Mucosa of stomach (tissue), 1 donor: ENCODE measurements around the gene ABCG5.

Experiments
- H3K27me3 ChIP-seq: one replicate; pipeline ENCODE4 v1.7.0; 2013; ENCODE audit warnings: mild to moderate bottlenecking, low read length; ENCODE audit not compliant: control insufficient read depth, insufficient read depth
- H3K36me3 ChIP-seq: one replicate; pipeline ENCODE4 v1.7.0; 2013; ENCODE audit warnings: low read length; ENCODE audit not compliant: control insufficient read depth, insufficient read depth
- H3K4me1 ChIP-seq: one replicate; pipeline ENCODE4 v1.7.0; 2013; ENCODE audit warnings: mild to moderate bottlenecking, low read length; ENCODE audit not compliant: control insufficient read depth, insufficient read depth
- H3K4me3 ChIP-seq: one replicate; pipeline ENCODE4 v1.7.0; 2013; ENCODE audit warnings: low read length
- H3K9ac ChIP-seq: one replicate; pipeline ENCODE4 v1.7.0; 2013; ENCODE audit warnings: mild to moderate bottlenecking, low read length, moderate library complexity
- H3K9me3 ChIP-seq: one replicate; pipeline ENCODE4 v1.7.0; 2013; ENCODE audit warnings: mild to moderate bottlenecking, low read length, moderate library complexity; ENCODE audit not compliant: control insufficient read depth
- donor health status: Pancreatic carcinoma.

The ABCG5 gene

DNA sequence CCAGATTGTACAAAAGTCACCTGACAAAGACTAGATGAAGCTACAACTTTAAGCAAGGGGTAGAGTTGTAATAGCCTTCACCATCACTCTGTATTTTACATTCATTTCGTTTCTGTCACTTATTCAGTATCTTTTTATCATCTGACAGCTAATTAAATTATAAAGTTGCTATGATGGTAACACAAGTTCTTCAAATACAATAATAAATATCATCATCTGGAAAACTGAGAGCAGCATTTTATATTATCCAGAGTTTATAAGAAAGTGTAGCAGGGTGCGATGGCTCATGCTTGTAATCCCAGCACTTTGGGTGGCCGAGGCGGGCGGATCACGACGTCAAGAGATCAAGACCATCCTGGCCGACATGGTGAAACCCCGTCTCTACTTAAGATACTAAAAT lies 43.7 kb downstream of the ABCG5 start:
- Histone ChIP-seq H3K36me3 (no peaks in the 10 kb centered on the region), H3K9me3 (no peaks in the 10 kb centered on the region), H3K4me1 (no peaks in the 10 kb centered on the region), H3K27me3 (no peaks in the 10 kb centered on the region), H3K4me3 (no peak overlapping the region), H3K9ac (no peak overlapping the region)

- H3K36me3 ChIP-seq, result no peaks in the 10 kb centered on the region
- H3K9ac ChIP-seq, result no peak overlapping the region
- H3K9me3 ChIP-seq, result no peaks in the 10 kb centered on the region
- no peak overlapping the region for H3K4me3 ChIP-seq
- H3K4me1 ChIP-seq, result no peaks in the 10 kb centered on the region
- H3K27me3 ChIP-seq, result no peaks in the 10 kb centered on the region
These were observed 46.0 kb downstream of the ABCG5 start for GRCh38 chr2:43792653-43793052.

GRCh38 chr2:43791035-43791765 lies 47.4 kb downstream of the ABCG5 start:
- no peak overlapping the region for H3K4me3 ChIP-seq
- H3K27me3 ChIP-seq, result no peaks in the 10 kb centered on the region
- H3K4me1 ChIP-seq, result no peaks in the 10 kb centered on the region
- H3K9me3 ChIP-seq, result no peaks in the 10 kb centered on the region
- H3K9ac ChIP-seq, result no peak overlapping the region
- no peaks in the 10 kb centered on the region for H3K36me3 ChIP-seq

DNA sequence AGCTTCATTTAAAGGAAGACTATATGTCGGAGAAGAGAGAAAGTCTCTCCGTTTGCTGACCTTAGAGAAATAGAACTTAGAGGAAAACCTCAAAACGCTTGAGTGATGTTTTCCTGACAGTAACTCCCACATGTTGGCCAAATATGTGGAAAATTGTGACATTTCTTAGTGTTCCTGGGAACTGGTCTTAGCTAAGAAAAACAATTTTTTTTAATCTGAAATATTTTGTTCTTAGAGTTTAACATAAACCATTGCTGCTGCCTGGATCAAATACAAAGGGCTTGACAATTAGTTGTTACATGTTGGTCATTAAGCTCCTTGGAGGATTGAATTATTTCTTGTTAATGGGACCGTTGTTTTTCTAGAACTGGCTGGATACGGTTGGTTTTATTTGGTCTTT lies 48.5 kb downstream of the ABCG5 start:
- Histone ChIP-seq H3K9ac (no peak overlapping the region), H3K27me3 (no peaks in the 10 kb centered on the region), H3K4me3 (no peak overlapping the region), H3K36me3 (no peaks in the 10 kb centered on the region), H3K9me3 (no peaks in the 10 kb centered on the region), H3K4me1 (no peaks in the 10 kb centered on the region)

- H3K27me3 ChIP-seq, result no peaks in the 10 kb centered on the region
- no peaks in the 10 kb centered on the region for H3K4me1 ChIP-seq
- no peaks in the 10 kb centered on the region for H3K9me3 ChIP-seq
- no peaks in the 10 kb centered on the region for H3K36me3 ChIP-seq
- H3K9ac ChIP-seq, result no peak overlapping the region
- no peak overlapping the region for H3K4me3 ChIP-seq
These were observed 50.0 kb downstream of the ABCG5 start for GRCh38 chr2:43788646-43789045.

- no peaks in the 10 kb centered on the region for H3K9me3 ChIP-seq
- H3K4me1 ChIP-seq, result no peaks in the 10 kb centered on the region
- no peaks in the 10 kb centered on the region for H3K27me3 ChIP-seq
- no peak overlapping the region for H3K4me3 ChIP-seq
- no peak overlapping the region for H3K9ac ChIP-seq
- H3K36me3 ChIP-seq, result no peaks in the 10 kb centered on the region
These were observed 50.7 kb downstream of the ABCG5 start for GRCh38 chr2:43787895-43788294.

GRCh38 chr2:43778233-43778632 lies 60.4 kb downstream of the ABCG5 start:
- Histone ChIP-seq H3K36me3 (no peaks in the 10 kb centered on the region), H3K4me3 (no peak overlapping the region), H3K9ac (no peak overlapping the region), H3K27me3 (no peaks in the 10 kb centered on the region), H3K9me3 (no peaks in the 10 kb centered on the region), H3K4me1 (no peaks in the 10 kb centered on the region)

GRCh38 chr2:43777306-43777926 lies 61.2 kb downstream of the ABCG5 start:
- Histone ChIP-seq H3K9me3 (no peaks in the 10 kb centered on the region), H3K4me1 (no peaks in the 10 kb centered on the region), H3K9ac (no peak overlapping the region), H3K4me3 (no peak overlapping the region), H3K27me3 (no peaks in the 10 kb centered on the region), H3K36me3 (no peaks in the 10 kb centered on the region)

- Histone ChIP-seq H3K4me1 (no peaks in the 10 kb centered on the region), H3K36me3 (no peaks in the 10 kb centered on the region), H3K9me3 (no peaks in the 10 kb centered on the region), H3K4me3 (no peak overlapping the region), H3K27me3 (no peaks in the 10 kb centered on the region), H3K9ac (no peak overlapping the region)
These were observed 62.3 kb downstream of the ABCG5 start for GRCh38 chr2:43776324-43776723.

- H3K9ac ChIP-seq, result peak overlapping the region; percentile 89
These were observed 64.0 kb downstream of the ABCG5 start for GRCh38 chr2:43774617-43775016.

DNA sequence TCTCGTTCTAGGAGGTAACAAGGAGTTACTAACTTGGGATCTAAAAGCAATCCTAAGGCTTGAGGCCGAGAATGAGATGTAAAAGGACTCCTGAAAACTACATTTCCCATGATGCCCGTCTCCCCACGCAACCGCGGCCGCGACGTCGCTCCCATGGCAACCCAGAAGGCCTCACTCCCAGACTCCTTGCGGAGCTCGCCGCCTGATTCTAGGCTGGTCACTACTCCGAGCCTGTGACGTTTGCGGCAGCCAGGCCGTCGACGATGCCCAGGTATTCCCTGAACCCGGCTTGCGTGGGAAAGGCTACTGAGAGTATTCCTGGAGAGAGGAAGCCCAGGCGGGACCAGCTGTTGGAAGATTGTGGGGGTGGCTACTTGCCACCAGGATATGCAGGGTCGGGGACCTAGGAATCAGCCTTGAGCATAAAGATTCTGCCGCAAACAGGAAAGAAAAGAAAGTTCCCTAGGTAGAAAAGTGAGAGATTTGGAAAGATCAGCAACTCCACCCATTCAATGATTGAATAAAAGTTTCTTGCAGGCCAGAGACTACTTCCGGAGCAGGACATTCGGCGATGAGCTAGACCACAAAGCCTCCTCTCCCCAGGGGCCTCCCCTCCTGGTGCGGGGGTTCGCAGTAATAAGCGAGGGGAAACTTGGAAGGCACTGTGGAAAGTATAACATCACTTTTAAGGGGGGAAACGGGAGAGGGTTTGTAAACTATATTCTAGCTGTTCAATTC lies 64.6 kb downstream of the ABCG5 start, which contains the start of gene DYNC2LI1:
TSS of gene DYNC2LI1 (plus strand) at position 164 of the 738 bp plus-strand sequence. CDS start at position 264, 100 bp downstream.
- no peaks in the 10 kb centered on the region for H3K27me3 ChIP-seq
- peak within 1 kb of the TSS; percentile 89 for H3K9ac ChIP-seq
- H3K4me1 ChIP-seq, result no peaks in the 10 kb centered on the region
- H3K9me3 ChIP-seq, result no peaks in the 10 kb centered on the region
- no peaks in the 10 kb centered on the region for H3K36me3 ChIP-seq
- peak within 1 kb of the TSS; percentile 74 for H3K4me3 ChIP-seq

More at GRCh38 chr2:43774617-43775016, 64.0 kb downstream of the ABCG5 start:
- Histone ChIP-seq H3K36me3 (no peaks in the 10 kb centered on the region), H3K4me1 (no peaks in the 10 kb centered on the region), H3K4me3 (peak overlapping the region; percentile 74), H3K27me3 (no peaks in the 10 kb centered on the region), H3K9me3 (no peaks in the 10 kb centered on the region)

DNA sequence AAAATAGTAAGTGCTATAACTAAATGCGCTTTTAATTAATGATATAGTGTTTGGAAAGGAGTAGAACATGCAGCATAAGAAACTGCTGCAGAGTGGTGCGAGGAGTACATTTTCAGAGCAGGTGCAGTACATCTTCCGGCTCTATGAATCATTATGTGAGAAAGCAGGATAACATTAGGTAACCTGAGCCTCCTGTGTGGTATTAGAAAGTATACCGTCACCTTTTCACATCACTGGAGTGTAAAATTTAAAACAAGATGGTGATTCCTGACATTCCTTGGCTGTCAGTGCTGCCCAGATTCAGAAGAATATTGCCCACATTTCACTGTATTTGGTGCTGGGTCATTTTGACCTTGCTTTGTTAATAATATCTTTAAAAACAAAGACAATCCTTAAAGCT lies 72.6 kb downstream of the ABCG5 start:
- Histone ChIP-seq H3K9ac (no peak overlapping the region), H3K4me1 (no peaks in the 10 kb centered on the region), H3K27me3 (no peaks in the 10 kb centered on the region), H3K9me3 (no peaks in the 10 kb centered on the region), H3K4me3 (no peak overlapping the region), H3K36me3 (no peaks in the 10 kb centered on the region)
